Skeletal muscle cell (primary cell): ENCODE measurements around the gene LRRC7.
"Not testable (repeated sequence)": the region's sequence is repeated elsewhere in the genome, so short reads cannot be mapped to it uniquely, and the experiment has no call there.

ENCODE experiments used
- DNase-seq: peaks from one replicate; pipeline ENCODE4 v3.0.0-alpha.2; 2010; ENCODE audit warnings: low read depth
- H3K4me3 ChIP-seq: 2 replicates; pipeline ENCODE4 v1.5.1; 2011; ENCODE audit warnings: low read depth, mild to moderate bottlenecking, control low read depth, low read length, moderate library complexity

Gene LRRC7

GRCh38 chr1:69928234-69928633, 360.5 kb downstream of the LRRC7 start:
- not testable (repeated sequence) for DNase-seq, H3K4me3 ChIP-seq

GRCh38 chr1:69929308-69930057, 361.8 kb downstream of the LRRC7 start:
- DNase-seq = peak; percentile 22

GRCh38 chr1:69930396-69930795, 362.7 kb downstream of the LRRC7 start:
- H3K4me3 ChIP-seq = no peak overlapping the region
- no peak for DNase-seq

More at GRCh38 chr1:69929308-69930057, 361.8 kb downstream of the LRRC7 start:
- H3K4me3 ChIP-seq = no peak overlapping the region

- H3K4me3 ChIP-seq = no peak overlapping the region
- no peak for DNase-seq
Measured at GRCh38 chr1:69932760-69933159, 365.0 kb downstream of the LRRC7 start.

- H3K4me3 ChIP-seq = no peak overlapping the region
- no peak for DNase-seq
Measured at GRCh38 chr1:69940231-69940630, 372.5 kb downstream of the LRRC7 start.

- DNase-seq = no peak
- H3K4me3 ChIP-seq = no peak overlapping the region
Measured at GRCh38 chr1:69940816-69941215, 373.1 kb downstream of the LRRC7 start.

- DNase-seq = no peak
- no peak overlapping the region for H3K4me3 ChIP-seq
Measured at GRCh38 chr1:69943030-69943429, 375.3 kb downstream of the LRRC7 start.

- DNase-seq = no peak
- no peak overlapping the region for H3K4me3 ChIP-seq
Measured at GRCh38 chr1:69946935-69947334, 379.2 kb downstream of the LRRC7 start.

- DNase-seq = peak; percentile 18
- no peak overlapping the region for H3K4me3 ChIP-seq
Measured at GRCh38 chr1:69947837-69948236, 380.1 kb downstream of the LRRC7 start.

GRCh38 chr1:69952676-69953075, 385.0 kb downstream of the LRRC7 start:
- H3K4me3 ChIP-seq = no peak overlapping the region
- no peak for DNase-seq

GRCh38 chr1:69962452-69962851, 394.7 kb downstream of the LRRC7 start:
- H3K4me3 ChIP-seq, DNase-seq: not testable (repeated sequence)

- DNase-seq = no peak
Measured at GRCh38 chr1:69967245-69967766, 399.6 kb downstream of the LRRC7 start.

GRCh38 chr1:69976896-69977295, 409.2 kb downstream of the LRRC7 start:
- peak; percentile 49 for DNase-seq
- no peak overlapping the region for H3K4me3 ChIP-seq

More at GRCh38 chr1:69967245-69967766, 399.6 kb downstream of the LRRC7 start:
- H3K4me3 ChIP-seq = no peak overlapping the region

- H3K4me3 ChIP-seq = no peak overlapping the region
- peak; percentile 50 for DNase-seq
Measured at GRCh38 chr1:69982992-69983391, 415.3 kb downstream of the LRRC7 start.

- no peak for DNase-seq
- no peak overlapping the region for H3K4me3 ChIP-seq
Measured at GRCh38 chr1:69985376-69985775, 417.7 kb downstream of the LRRC7 start.

- no peak overlapping the region for H3K4me3 ChIP-seq
- DNase-seq = peak; percentile 32
Measured at GRCh38 chr1:69985901-69986439, 418.2 kb downstream of the LRRC7 start.

- no peak for DNase-seq
- no peak overlapping the region for H3K4me3 ChIP-seq
Measured at GRCh38 chr1:69987881-69988280, 420.2 kb downstream of the LRRC7 start.

GRCh38 chr1:69991644-69992043, 423.9 kb downstream of the LRRC7 start:
- DNase-seq = no peak

GRCh38 chr1:69992594-69992993, 424.9 kb downstream of the LRRC7 start:
- DNase-seq = no peak
- H3K4me3 ChIP-seq = no peak overlapping the region

More at GRCh38 chr1:69991644-69992043, 423.9 kb downstream of the LRRC7 start:
- no peak overlapping the region for H3K4me3 ChIP-seq

GRCh38 chr1:69993810-69994209, 426.1 kb downstream of the LRRC7 start:
- H3K4me3 ChIP-seq = no peak overlapping the region
- no peak for DNase-seq

GRCh38 chr1:69994241-69994640, 426.5 kb downstream of the LRRC7 start:
- no peak for DNase-seq
- H3K4me3 ChIP-seq = no peak overlapping the region
